Stimulated activated CD4-positive, alpha-beta T cell treated with anti-CD3 and anti-CD28 coated beads, Interleukin-15, amount 100 ng/mL, for 48 hours (primary cell): ENCODE results near the gene XIST.
"Not testable (repeated sequence)": the region's sequence is repeated elsewhere in the genome, so short reads cannot be mapped to it uniquely, and the experiment has no call there.

Experiments
- DNase-seq, 2 donors: peaks; one replicate each; pipeline ENCODE4 v3.0.0-alpha.2; 2020; ENCODE audit warnings: low read depth in 2 of 2

The XIST gene

DNA sequence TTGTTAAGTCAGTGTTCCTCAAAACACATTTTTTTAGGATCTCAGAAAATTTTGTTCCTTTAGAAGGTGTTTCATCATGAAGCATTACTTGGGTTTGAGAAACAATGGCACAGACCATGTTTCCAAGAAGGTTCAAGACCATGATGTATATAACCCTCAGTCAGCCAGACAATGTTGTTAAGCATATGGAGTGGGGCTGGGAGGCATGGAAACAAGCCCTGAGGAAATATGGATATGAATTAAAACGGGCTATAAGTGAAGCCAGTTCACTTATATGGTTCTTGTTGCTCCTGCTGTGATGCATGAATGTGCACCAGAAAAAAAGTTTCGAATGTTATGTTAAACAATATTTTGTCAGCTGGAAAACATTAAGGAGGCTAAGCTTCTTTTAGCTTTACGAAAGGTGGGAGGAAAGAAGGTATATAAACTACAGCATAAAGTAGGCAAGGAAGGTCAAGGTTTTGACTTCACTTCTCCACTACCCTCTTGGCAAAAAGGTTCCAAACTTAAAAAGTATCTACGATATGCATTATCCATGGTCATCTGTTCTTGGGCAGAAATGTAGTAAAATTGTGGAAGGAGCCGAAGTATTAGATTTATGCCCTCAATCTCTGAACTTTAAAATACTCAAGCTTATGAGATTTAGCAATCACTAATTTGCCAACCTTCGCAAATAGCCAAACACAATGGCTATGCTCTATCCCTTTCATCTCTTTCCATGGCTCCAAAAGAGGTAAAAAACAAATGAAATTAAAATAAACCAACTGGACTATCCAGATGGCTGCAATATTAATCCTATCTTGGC lies 12.2 kb downstream of the XIST start:
- DNase-seq: no peak

DNA sequence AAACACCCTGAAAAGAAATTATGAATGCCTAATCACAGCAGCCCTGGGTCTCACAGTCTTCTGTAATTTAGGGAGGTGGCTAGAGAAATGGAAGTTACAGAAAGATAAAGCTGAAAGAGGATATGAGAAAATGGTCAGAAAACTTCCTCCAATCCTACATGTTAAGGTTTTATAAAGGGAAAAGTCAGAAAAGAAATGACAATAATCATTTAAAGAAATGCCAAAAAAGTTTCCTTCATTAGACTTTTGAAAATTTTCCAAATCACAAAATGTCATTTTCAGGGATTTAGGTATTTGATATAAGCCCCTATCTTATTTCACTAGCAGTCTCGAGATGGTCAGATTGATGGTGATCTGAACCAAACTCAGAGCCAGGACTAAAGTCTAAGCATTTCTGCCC lies 13.4 kb downstream of the XIST start:
- DNase-seq: no peak

DNA sequence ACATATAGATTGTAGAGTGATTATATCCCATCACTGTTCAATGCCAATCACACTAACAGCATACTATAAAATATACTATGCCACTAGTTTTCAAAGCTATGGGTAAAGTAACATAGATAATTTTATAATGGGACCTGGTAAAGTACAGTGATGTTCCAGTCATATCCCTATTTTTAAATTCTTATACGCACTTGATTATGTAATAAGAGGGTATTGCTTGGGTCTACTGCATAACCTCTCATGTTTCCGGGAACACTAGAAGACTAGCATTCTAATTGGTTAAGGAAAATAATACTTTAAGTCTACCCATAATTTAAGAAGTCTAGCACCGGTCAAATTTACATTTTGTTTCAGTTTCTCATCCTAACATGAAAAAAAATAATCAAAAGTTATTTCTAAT lies 14.4 kb downstream of the XIST start:
- DNase-seq: no peak

DNA sequence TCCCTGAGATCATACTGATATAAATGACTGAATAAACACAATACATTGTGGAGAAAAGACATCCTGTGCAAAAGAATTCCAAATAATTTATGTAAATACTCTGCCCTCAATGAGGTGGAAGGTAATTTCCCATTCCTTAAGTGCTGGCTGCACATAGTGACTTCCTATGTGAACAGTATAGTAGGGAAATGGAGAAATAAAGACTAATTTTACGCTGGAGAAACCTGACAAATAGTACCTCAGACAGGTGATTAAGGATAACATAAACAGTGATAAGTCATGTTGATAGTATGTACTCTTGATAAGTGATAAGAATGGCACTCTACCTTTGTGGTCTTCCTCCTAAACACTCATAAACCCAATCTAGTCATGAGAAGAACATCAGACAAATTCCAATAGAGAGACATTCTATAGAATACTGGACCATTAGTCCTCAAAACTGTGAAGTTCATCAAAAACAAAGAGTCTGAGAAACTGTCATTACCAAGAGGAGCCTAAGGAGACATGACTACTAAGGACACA lies 15.5 kb downstream of the XIST start:
- no peak for DNase-seq

DNA sequence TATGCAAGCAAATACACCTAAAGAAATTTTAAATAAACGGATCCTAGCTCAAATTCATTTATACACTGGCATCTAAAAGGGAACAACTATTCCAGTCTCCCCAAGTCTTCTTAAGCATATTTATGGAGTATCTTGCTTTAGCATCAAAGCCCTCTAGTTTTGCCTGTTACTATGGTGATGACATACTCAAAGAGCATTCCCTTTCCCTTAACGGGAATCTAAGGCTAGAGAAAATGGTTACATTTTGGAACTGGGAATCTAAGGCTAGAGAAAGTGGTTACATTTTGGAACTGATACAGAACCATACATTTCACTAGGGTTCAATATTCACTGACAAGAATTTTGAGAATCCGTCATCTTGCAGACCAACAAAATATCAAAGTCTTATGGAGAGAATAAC lies 18.3 kb downstream of the XIST start:
- no peak for DNase-seq

DNA sequence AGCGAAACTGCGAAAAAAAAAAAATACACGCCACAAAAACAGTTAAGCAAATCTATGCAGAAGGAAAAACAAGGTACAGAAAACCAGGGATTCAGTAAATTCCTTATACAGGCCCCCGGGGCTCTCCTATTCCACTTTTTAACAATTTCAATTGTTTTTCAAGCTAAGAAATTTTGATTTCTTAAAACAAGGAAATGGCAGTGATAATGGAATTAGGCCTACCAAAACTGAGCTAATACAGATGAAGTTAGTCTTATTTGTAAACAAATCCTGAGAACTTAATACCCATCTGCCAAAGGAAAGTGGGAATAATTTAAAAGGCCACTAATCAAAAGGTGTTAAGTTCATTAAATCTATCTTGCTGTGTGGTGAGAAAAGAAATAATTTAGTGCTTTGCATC lies 20.2 kb downstream of the XIST start:
- DNase-seq: no peak

DNA sequence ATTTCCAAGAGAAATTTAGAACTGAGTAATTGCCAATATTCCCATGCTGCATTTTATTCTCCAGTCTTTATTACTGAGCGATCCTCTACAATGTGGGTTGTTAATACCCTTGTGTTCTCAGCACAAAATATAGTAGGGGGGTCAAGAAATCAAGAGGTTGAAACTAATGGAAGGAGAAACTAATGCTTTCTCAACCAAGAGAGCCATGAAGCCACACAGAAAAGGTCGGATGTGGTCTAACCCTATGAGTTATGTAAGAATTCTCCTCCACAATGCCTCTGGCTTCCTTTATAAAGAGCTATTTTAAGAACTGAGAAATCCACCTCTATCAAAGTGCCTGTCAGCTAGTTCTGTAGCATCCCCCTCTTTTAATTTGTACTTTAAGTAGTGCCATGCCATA lies 21.0 kb downstream of the XIST start:
- DNase-seq: no peak

DNA sequence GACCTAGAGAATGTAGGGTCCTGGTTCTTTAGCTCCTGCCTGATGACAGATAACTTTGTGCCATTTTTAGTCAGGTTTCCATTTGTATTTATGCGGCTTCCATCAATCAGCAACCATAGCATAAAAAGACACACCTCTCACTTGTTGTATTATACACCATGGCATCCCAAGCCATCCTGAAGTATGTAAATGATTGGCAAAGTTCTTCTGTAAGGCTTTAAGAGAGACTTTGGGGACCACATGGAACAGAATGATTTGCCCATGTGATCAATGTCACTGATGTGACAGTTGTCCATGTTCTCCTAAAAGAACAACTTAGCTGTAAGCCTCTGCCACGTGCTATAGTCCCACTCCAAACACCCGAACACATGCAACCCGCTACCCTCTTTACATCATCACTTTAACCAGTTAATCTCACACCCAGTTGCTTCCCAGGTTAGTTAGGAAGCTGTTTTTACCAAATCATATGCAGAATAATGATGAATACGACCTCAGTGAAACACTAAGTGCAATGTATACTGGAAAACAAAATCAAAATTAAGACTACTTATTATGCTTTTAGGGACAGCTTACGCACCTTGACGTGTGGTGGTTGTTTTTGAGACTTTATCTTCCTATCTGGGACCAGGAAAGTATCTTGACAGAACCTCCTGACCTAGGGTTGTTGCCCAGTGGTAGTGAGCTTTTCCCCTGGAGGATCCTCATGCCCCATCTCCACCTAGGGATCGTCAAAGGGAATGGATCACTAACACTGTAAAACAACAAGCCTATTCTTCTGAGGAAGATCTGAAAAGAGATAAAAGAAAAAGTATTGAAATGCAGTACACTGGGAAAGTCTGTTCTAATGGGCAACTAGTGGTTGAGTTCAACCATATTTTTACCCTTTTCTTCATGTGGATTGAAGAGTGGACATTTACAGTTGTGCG lies 21.8 kb downstream of the XIST start:
- no peak for DNase-seq

DNA sequence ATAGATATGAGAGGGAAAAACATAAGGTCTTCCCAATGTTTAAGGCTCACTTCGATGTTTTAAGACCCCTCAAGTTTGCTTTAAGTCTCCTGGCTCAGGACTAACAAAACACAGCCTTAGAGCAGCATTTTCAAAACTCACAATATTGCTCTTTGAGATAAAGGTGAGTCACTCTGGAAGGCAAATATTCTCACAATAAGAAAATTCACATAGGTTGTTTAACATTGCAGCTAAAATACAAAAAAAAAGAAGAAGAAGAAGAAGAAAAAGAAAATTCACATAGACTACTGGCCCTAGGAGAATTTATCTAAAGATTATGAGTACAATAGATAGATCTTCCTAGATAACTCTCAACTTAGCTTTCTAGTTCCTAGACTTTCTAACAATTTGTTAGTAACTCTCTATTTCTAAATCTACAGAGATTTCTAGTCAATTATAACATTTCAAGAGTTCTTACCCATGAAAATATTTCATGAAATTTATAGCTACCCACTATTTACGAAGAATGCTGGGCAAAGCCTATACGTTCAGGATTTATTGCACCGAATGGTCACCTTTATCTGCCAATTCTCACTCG lies 22.5 kb downstream of the XIST start:
- no peak for DNase-seq

DNA sequence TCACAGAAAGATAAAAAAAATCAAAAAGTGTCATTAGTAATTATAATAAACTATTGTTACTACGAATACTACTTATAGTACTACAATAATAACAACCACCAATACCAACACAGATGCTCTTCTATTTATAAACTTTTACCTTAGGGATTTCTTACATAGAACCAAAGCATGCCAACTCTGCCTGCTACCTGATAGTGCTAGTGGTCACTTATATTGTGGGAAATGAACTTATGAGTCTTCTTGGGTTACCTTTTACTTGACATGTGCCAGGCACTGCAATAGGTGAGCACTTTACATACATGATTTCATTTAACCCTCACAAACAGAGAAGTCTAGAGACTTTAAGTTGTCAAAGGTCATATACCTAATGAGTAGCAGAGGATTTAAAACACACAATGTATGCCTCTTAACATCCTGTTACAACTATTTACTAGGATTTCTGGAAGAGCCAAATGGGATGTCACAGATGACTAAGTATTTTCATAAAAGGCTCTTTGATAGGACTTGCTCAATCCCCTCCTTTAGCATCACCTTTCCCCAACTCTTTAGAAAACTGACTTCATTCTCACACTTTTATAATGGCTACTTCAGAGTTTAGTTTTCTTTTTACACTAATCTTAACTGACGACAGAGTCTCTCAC lies 24.3 kb downstream of the XIST start:
- DNase-seq: no peak

DNA sequence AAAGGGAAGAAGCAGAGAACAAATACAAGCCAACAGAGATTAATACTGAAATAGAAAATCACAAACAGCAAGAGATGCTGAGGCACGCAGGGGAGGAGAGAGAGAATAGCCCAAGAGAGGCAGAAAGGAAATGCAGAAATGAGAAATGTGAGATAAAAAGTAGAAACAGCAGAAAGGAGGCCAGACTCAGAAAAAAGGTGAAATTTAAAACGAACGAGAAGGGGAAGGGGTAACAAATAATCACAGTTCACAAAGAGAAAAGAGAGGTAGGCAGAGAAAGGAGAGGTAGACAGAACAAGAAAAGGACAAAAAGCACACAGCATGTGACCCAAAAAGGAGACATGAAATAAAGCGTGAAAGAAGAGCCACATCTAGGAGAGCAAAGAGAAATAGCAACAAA lies 25.1 kb downstream of the XIST start:
- DNase-seq: no peak

DNA sequence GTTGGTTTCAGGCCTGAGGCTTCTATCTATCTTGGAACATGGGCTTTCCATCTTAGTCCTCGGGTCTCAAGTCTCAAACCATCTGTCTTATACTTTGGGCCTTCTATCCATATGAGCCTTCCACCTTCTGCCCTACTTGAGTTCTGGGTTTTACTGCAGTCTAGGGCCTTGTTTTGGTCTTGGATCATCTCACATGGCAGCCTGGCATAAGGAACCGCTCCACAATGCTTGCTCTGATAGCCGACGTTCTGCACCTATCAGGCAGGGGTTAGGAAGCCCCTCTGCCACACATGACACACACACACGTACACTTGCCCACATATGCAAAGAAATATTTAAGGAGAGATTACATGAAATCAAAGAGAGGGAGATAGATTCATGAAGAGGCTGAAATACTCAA lies 25.5 kb downstream of the XIST start:
- no peak for DNase-seq

DNA sequence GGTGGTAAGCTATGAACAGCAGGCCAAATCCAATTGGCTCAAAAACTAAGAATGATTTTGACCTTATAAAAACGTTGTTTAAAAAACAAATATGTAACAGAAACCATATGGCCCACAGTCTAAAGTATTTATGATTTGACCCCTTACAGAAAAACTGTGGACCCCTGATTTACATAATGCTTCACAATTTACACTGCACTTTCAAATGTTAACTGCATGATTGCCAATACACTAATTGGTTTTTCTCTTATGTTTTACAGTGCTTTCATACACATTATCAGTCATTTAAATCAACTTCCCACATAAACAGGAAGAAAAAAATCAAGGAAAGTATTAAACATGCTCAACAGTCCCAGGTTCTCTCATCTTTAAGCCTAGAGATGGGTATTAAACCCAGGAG lies 26.9 kb downstream of the XIST start:
- no peak for DNase-seq

DNA sequence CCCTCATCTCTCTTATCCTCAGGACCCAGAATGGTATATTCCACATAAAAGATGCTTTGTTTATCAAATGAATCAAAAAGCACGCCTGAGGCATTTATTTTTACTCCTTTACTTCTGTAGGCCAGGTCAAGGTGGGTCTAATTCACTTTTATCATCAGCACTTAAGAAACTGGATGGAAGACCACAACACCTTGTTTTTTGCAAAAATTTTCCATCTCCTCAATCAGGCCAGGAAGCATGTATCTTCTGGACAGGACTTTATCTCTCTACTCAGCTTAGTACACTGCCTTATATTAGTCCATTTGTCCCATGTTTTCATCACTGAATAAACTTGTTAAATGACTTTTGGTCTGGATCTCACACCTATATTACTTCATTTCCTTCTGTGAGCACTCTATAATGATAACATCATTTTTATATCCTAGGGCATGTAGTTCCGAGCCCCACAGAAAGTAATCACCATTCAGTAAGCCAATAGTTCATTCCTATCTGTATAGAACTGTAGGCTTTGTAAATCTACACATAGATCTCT lies 29.0 kb downstream of the XIST start:
- DNase-seq: no peak

DNA sequence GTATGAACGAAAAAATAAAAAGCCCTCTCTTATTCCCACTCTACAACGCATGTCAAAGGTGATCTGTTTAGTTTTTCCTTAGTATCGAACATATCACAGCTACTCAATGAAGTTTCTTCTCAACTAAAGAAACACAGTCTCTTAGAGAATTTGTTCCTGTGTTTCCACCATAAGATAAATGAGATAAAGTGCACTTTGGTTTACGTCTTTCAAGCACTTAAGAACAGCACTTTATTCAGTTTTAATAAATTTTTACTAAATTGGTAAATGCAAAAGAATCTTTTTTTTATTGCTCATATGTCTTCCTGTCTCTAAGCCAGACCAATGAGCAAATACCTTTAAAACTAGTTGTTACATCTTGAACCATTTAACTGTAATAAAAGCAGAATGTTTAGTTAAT lies 29.7 kb downstream of the XIST start:
- no peak for DNase-seq

DNA sequence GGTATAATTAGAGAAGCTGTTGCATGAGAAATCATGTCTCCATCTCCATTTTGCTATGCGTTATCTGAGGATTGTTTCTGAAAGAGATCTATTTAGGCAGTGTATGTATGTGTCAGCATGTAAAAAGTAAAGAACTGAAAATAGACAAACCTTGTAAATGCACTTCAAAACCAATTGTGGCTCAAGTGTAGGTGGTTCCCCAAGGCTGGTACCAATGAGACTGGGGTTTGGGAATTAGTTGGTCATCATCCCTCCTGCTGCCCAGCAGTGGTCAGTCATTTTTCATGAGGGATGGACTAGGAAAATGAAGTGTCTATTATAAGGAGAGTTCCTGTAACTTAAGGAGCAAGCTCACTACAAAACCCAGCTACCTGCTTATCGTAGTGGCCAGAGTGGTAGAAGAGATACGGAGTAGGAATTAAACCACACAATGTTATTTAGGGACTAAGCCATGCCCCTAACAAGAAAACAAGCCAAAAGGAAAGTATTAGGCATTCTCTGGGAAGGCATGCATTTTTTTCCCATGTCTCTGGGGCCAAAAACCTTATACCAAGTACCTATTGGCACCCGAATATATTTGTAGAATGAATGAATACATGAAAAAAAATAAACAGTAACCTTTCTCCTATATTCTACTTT lies 30.5 kb downstream of the XIST start:
- DNase-seq: no peak

DNA sequence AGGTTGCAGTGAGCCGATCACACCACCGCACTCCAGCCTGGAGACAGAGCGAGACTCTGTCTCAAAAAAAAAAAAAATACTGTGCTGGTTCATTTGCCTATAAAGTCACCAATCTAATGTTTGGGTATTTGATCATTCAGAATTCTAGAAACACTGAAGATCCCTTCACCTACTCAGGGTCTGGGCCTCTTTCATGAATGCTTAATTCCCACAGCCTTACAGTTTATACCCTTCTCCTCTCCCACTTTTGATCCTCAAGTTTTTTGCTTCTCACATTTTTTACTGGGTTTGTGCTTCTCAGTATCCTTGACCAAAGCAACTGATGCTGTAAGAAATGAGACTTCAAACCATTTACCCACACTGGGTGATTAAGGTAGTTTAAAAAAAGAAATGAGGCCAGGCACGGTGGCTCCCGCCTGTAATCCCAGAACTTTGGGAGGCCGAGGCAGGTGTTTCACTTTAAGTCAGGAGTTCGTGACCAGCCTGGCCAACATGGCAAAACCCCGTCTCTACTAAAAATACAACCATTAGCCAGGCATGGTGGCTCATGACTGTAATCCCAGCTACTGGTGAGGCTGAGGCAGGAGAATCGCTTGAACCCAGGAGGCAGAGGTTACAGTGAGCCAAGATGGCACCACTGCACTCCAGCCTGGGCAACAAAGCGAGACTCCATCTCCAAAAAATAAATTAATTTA lies 32.5 kb downstream of the XIST start:
- not testable (repeated sequence) for DNase-seq

DNA sequence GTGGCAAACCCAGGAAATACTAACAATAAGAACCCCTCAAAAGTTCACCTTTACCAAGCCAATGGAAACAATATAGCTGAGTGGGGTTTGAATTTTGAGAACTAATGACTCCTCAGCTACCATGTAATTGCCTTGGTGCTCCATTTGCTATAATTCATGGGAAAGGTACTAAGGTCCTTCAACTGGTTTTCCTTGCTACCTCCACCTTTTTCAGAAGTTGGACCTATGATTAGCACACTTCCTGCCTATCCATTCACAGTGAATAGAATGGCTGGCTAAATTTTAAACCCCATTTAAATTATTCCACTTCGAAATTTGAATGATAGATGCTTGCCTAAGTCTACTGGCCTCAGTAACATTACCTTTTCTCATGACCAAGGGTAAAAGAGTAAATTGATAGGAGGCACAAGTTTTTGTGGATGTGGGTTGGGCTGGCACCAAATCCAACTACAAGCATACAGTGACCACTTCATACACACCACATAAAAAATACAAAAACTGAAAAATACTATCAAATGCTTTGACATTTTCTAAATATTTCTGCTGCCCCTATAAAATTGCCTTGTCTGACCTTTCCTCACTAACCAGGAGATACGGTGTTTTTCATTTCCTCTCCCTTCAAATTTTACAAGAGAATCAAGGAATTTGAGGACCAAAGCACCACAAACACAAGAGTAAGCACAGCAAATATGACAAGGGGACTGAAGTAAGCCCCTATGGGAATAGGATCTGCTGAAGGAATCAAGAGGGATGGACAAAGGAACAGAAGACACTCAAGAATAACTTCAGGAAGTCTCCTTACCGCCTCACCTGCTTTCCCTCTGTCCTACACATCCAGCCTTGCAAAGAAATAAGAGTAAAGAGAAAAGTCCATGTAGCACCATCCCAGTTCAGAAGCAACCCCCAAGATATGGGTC lies 34.1 kb downstream of the XIST start:
- no peak for DNase-seq

DNA sequence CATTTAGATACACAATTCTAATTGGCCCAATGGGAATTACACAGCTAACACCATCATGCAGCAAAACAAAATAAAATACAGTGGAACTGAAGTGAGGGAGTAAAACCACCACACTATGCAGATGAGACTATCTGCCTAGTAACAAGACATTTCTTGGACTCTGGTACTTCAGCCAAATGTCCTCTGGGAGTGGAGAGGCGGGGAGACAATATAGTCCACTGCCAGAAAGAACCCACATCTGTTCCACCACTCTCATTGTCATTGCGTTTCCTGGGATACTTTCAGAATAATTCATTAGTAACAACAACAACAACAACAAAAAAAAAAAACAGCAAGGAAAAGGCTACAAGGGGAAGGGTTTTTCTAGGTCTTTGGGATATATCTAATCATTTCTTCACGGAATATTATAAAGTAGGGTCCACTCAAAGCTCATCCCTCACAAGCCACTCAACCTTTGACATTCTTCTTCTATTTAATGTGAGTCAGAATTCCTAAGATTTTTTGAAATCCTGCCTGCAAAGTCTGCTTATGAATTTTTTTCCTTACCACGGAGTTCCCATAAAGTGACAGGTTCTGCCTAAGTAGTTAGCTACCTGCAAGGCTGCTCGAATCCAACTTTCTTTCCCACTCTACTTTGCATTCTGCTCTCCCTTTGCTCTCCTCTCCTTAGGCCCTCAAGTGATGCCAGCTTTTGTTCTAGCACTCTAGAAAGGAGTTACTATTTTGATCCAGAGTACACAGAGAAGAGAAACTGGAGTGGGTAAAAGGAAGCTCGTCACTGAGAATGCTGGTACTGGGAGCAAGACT lies 34.9 kb downstream of the XIST start:
- no peak for DNase-seq
